Measurements from ENCODE around the gene NCAM1. TPM values are rescaled to one million over a fixed set of nuclear protein-coding genes. Genes with fewer than 3 reads are reported as not detected.

The NCAM1 gene
- total RNA-seq, 1 experiment from 2014 or later = 0.22 TPM

GRCh38 chr11:113019711-113020110 is 58.5 kb downstream of the NCAM1 start:
- H3K9ac ChIP-seq (ENCODE audit: low read length) = no peak overlapping the region
- H3K27ac ChIP-seq (ENCODE audit: low read depth, low read length) = no peak overlapping the region
- no peaks in the 10 kb centered on the region for H4K20me1 ChIP-seq (ENCODE audit: insufficient read depth)
- DNase-seq (ENCODE audit: low read depth, low spot score) (no peak), ATAC-seq (no peak)
- no peak overlapping the region for H3K4me2 ChIP-seq (ENCODE audit: low read length)
- H3K79me2 ChIP-seq (ENCODE audit: insufficient read depth, low read length) = no peaks in the 10 kb centered on the region
- ChIA-PET POLR2A (no interaction called here), RAD21 (ENCODE audit: low non-redundant PET in 1 of 2, low total read pairs in 2 of 2, uncharacterized antibody in 2 of 2, unreplicated experiment in 2 of 2) (no interaction called here), CTCF (no interaction called here)
- BruUV-seq (replicated peaks) = no TSS peak
- TF ChIP-seq POLR2A (IDR thresholded peaks at IDR 0.05; ENCODE audit: borderline replicate concordance, extremely low read depth, insufficient read depth, insufficient read length) = no peak
- TF ChIP-seq JUND (IDR thresholded peaks at IDR 0.05) = no peak
- no peak for TF ChIP-seq EGR1 (IDR thresholded peaks at IDR 0.05; ENCODE audit: low read depth)
- TF ChIP-seq CTCF (IDR thresholded peaks at IDR 0.05 in 2 of 3, conservative IDR thresholded peaks at IDR 0.05 in 1 of 3; ENCODE audit: borderline replicate concordance in 1 of 3, insufficient read depth in 1 of 3, low read depth in 2 of 3, low read length in 2 of 3) = no peak
- TF ChIP-seq ZFX (IDR thresholded peaks at IDR 0.05) = no peak
- TF ChIP-seq SP1 (IDR thresholded peaks at IDR 0.05; ENCODE audit: low read depth) = no peak
- no peak for TF ChIP-seq EZH2phosphoT487 (IDR thresholded peaks at IDR 0.05; ENCODE audit: borderline replicate concordance)
- TF ChIP-seq ELF1 (IDR thresholded peaks at IDR 0.05; ENCODE audit: borderline replicate concordance, low read depth) = no peak
- no peak for TF ChIP-seq MAX (IDR thresholded peaks at IDR 0.05)
- TF ChIP-seq TCF7L2 (IDR thresholded peaks at IDR 0.05; ENCODE audit: borderline replicate concordance, extremely low read depth, insufficient read depth, insufficient read length) = no peak
- TF ChIP-seq ATF3 (IDR thresholded peaks at IDR 0.05) = no peak
- TF ChIP-seq ZNF274 (IDR thresholded peaks at IDR 0.05; ENCODE audit: low read depth, low read length) = no peak
- TF ChIP-seq SRF (IDR thresholded peaks at IDR 0.05; ENCODE audit: low read depth) = no peak
- TF ChIP-seq RAD21 (IDR thresholded peaks at IDR 0.05; ENCODE audit: low read depth) = no peak
- TF ChIP-seq POLR2AphosphoS5 (IDR thresholded peaks at IDR 0.05; ENCODE audit: low read depth, low read length) = no peak
- no peak for TF ChIP-seq FOSL1 (IDR thresholded peaks at IDR 0.05; ENCODE audit: low read depth)
- no peak overlapping the region for H3K4me3 ChIP-seq (replicated peaks in 1 of 2; ENCODE audit: low read depth in 1 of 2, low read length in 2 of 2)
- H3K9me3 ChIP-seq (ENCODE audit: control insufficient read depth in 1 of 2, insufficient read depth in 1 of 2, low read depth in 1 of 2, low read length in 2 of 2) = no peaks in the 10 kb centered on the region
- no peaks in the 10 kb centered on the region for H3K36me3 ChIP-seq (ENCODE audit: control insufficient read depth in 1 of 2, insufficient read depth in 2 of 2, low read length in 2 of 2)
- H3K9me2 ChIP-seq (ENCODE audit: insufficient read depth) = no peaks in the 10 kb centered on the region
- peaks cover 54% of the 10 kb centered on the region for H3K27me3 ChIP-seq (ENCODE audit: insufficient read depth, low read length)
- no peak overlapping the region for H2AFZ ChIP-seq (ENCODE audit: low read depth, low read length, poor library complexity, severe bottlenecking)
- H3K4me1 ChIP-seq (ENCODE audit: control insufficient read depth in 1 of 2, insufficient read depth in 2 of 2, low read length in 2 of 2) = no peaks in the 10 kb centered on the region
- intact Hi-C loops (cut with micrococcal nuclease) = no loop called here
